Measurements from ENCODE around the gene SCLY.
"Not testable (repeated sequence)": the region's sequence is repeated elsewhere in the genome, so short reads cannot be mapped to it uniquely, and the experiment has no call there.

The SCLY gene

GRCh38 chr2:238039985-238040384, 20.8 kb upstream of the SCLY start:
- Histone ChIP-seq H3K36me3 (ENCODE audit: control insufficient read depth, insufficient read depth, low read length) (peaks cover 82% of the 10 kb centered on the region), H3K9me3 (ENCODE audit: control insufficient read depth, low read length) (no peaks in the 10 kb centered on the region)
- WGBS, 2 experiments (ENCODE audit: insufficient coverage in 2 of 2), result 93 to 98% methylated on average over 11 of the region's 11 CpGs

DNA sequence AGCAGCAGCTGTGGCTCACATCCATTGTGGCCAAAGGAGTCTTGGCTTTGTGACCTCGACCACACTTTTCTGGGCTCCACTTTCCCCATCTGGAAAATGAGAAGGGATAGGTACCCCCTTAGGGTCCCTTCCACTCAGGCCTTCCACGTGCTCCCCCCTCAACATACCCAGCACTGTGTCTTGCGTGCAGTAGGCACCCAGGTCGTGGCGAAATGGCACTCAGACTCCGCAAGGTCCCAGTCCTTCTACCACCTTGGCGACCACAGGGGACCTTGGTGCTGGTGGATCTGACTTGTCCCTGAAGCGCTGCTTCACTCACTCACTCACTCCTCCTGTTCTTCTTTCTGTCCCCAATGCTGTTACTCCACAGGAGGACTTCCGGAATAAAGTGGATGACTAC, 19.9 kb upstream of the SCLY start:
- Histone ChIP-seq H3K36me3 (ENCODE audit: control insufficient read depth, insufficient read depth, low read length) (peaks cover 79% of the 10 kb centered on the region), H3K4me1 (ENCODE audit: control insufficient read depth, insufficient read depth, low read length, poor library complexity, severe bottlenecking) (no peaks in the 10 kb centered on the region), H3K9me3 (ENCODE audit: control insufficient read depth, low read length) (no peaks in the 10 kb centered on the region), H3K27ac (ENCODE audit: low read depth, low read length, severe bottlenecking) (no peak overlapping the region), H3K4me3 (ENCODE audit: extremely low read depth, insufficient read depth, low read length, poor library complexity, severe bottlenecking) (no peak overlapping the region)
- 82 to 98% methylated on average over 8 of the region's 9 CpGs for WGBS, 2 experiments (ENCODE audit: insufficient coverage in 2 of 2)

More at GRCh38 chr2:238039985-238040384, 20.8 kb upstream of the SCLY start:
- Histone ChIP-seq H3K4me1 (ENCODE audit: control insufficient read depth, insufficient read depth, low read length, poor library complexity, severe bottlenecking) (no peaks in the 10 kb centered on the region), H3K27ac (ENCODE audit: low read depth, low read length, severe bottlenecking) (no peak overlapping the region), H3K4me3 (ENCODE audit: extremely low read depth, insufficient read depth, low read length, poor library complexity, severe bottlenecking) (no peak overlapping the region)

DNA sequence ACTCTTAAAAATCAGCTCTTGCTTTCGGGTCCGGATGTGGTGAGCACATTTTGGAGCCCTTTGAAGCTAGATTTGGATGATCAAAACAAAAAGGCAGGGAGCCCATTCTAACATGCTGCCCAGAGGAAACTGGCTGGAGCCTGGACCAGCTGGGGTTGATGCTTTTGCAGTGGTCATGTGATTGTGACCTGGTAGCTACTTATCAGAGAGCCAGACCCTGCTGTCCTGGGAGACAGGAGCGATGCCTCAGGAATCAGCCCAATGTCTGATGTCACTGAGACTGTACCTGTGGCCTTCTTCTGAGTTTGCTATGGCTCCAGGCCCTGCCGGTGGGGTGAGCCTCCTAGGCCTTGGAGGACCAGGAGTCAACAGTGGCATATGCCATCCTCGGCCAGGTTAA, 18.7 kb upstream of the SCLY start:
- Histone ChIP-seq H3K27ac (ENCODE audit: low read depth, low read length, severe bottlenecking) (no peak overlapping the region), H3K4me3 (ENCODE audit: extremely low read depth, insufficient read depth, low read length, poor library complexity, severe bottlenecking) (no peak overlapping the region), H3K9me3 (ENCODE audit: control insufficient read depth, low read length) (no peaks in the 10 kb centered on the region), H3K36me3 (ENCODE audit: control insufficient read depth, insufficient read depth, low read length) (peaks cover 76% of the 10 kb centered on the region), H3K4me1 (ENCODE audit: control insufficient read depth, insufficient read depth, low read length, poor library complexity, severe bottlenecking) (no peaks in the 10 kb centered on the region)
- WGBS, 2 experiments (ENCODE audit: insufficient coverage in 2 of 2), result 94% methylated on average over 3 to 5 of the region's 5 CpGs

GRCh38 chr2:238042849-238043584, 17.8 kb upstream of the SCLY start:
- Histone ChIP-seq H3K4me1 (ENCODE audit: control insufficient read depth, insufficient read depth, low read length, poor library complexity, severe bottlenecking) (no peaks in the 10 kb centered on the region), H3K4me3 (ENCODE audit: extremely low read depth, insufficient read depth, low read length, poor library complexity, severe bottlenecking) (no peak overlapping the region), H3K36me3 (ENCODE audit: control insufficient read depth, insufficient read depth, low read length) (peaks cover 68% of the 10 kb centered on the region), H3K27ac (ENCODE audit: low read depth, low read length, severe bottlenecking) (no peak overlapping the region), H3K9me3 (ENCODE audit: control insufficient read depth, low read length) (peaks cover 3% of the 10 kb centered on the region)
- WGBS, 2 experiments (ENCODE audit: insufficient coverage in 2 of 2), result 92 to 94% methylated on average over 3 to 4 of the region's 6 CpGs

DNA sequence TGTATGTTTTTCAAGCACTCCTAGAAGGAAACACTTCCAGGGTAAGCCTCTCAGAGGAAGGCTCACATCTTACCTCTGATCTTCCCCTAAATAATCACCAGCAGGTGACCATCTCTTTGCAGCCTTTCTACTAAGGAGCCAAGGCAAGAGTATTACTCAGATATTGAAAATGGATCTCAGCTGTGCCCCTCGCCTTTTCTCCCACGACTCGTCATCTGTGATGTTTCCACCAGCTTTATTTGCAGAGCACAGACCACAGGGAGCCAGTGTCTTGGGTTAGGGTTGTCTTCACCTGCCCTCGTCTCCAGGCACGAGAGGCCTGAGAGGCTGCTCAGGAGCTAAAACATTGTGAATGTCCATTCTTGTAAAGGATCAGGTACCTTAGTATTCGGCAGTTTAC, 16.9 kb upstream of the SCLY start:
- 98 to 100% methylated on average over 1 to 6 of the region's 6 CpGs for WGBS, 2 experiments (ENCODE audit: insufficient coverage in 2 of 2)
- H3K36me3 ChIP-seq (ENCODE audit: control insufficient read depth, insufficient read depth, low read length), result peaks cover 60% of the 10 kb centered on the region
- H3K4me1 ChIP-seq (ENCODE audit: control insufficient read depth, insufficient read depth, low read length, poor library complexity, severe bottlenecking), result no peaks in the 10 kb centered on the region
- peaks cover 9% of the 10 kb centered on the region for H3K9me3 ChIP-seq (ENCODE audit: control insufficient read depth, low read length)
- no peak overlapping the region for H3K27ac ChIP-seq (ENCODE audit: low read depth, low read length, severe bottlenecking)
- H3K4me3 ChIP-seq (ENCODE audit: extremely low read depth, insufficient read depth, low read length, poor library complexity, severe bottlenecking), result no peak overlapping the region

DNA sequence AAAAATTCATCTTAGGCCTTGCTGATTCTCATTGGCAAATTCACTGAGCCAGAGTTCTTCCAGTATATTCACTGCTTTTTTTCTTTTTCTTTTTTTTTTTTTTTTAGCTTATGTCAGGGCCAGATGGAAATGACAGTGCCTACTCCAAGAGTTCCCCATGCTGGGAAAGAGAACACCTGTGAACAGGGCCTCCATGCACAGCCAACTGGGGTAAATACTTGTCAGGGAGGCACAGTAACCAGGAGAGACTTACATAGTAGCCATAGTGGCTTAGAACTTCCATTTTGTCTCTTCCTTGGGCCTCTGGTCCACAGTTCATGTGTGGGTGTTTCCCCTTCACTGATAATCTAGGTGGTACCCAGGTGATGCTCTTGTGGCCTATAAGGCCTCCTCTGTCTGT, 15.2 kb upstream of the SCLY start:
- no peak overlapping the region for H3K27ac ChIP-seq (ENCODE audit: low read depth, low read length, severe bottlenecking)
- H3K36me3 ChIP-seq (ENCODE audit: control insufficient read depth, insufficient read depth, low read length), result peaks cover 46% of the 10 kb centered on the region
- H3K9me3 ChIP-seq (ENCODE audit: control insufficient read depth, low read length), result peaks cover 9% of the 10 kb centered on the region
- no peak overlapping the region for H3K4me3 ChIP-seq (ENCODE audit: extremely low read depth, insufficient read depth, low read length, poor library complexity, severe bottlenecking)
- no peaks in the 10 kb centered on the region for H3K4me1 ChIP-seq (ENCODE audit: control insufficient read depth, insufficient read depth, low read length, poor library complexity, severe bottlenecking)

GRCh38 chr2:238046725-238047270, 14.0 kb upstream of the SCLY start:
- WGBS, 2 experiments (ENCODE audit: insufficient coverage in 2 of 2), result 90 to 94% methylated on average over 2 of the region's 2 CpGs
- Histone ChIP-seq H3K36me3 (ENCODE audit: control insufficient read depth, insufficient read depth, low read length) (peaks cover 34% of the 10 kb centered on the region), H3K4me1 (ENCODE audit: control insufficient read depth, insufficient read depth, low read length, poor library complexity, severe bottlenecking) (no peaks in the 10 kb centered on the region), H3K27ac (ENCODE audit: low read depth, low read length, severe bottlenecking) (no peak overlapping the region), H3K9me3 (ENCODE audit: control insufficient read depth, low read length) (peaks cover 9% of the 10 kb centered on the region), H3K4me3 (ENCODE audit: extremely low read depth, insufficient read depth, low read length, poor library complexity, severe bottlenecking) (no peak overlapping the region)

DNA sequence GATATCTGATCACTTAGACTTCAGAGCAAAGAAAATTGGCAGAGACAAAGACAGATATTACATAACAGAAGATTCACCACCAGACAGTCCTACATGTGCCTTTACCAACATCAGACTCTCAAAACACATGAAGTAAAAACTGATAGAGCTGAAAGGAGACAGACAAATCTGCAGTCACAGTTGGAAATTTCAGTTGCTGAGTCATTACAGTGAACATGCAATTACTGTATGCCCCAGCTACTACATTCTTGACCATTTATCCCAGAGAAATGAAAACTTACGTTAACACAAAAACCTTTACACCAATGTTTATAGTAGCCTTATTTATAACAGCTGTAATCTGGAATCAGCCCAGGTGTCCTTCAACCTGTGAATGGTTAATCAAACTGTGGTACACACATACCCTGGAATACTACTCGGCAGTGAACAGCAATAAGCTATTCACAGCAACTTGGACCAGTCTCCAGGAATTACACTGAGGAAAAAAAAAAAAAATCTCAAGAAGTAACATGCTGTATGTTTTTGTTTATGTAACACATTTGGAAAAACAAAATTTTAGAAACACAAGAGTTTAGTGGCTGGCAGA, 7.5 kb upstream of the SCLY start:
- Histone ChIP-seq H3K36me3 (ENCODE audit: control insufficient read depth, insufficient read depth, low read length) (no peaks in the 10 kb centered on the region), H3K4me3 (ENCODE audit: extremely low read depth, insufficient read depth, low read length, poor library complexity, severe bottlenecking) (no peak overlapping the region), H3K9me3 (ENCODE audit: control insufficient read depth, low read length) (peaks cover 3% of the 10 kb centered on the region), H3K27ac (ENCODE audit: low read depth, low read length, severe bottlenecking) (no peak overlapping the region), H3K4me1 (ENCODE audit: control insufficient read depth, insufficient read depth, low read length, poor library complexity, severe bottlenecking) (no peaks in the 10 kb centered on the region)
- 100% methylated on average over 1 of the region's 2 CpGs; no CpG with 5 or more reads in 1 of the 2 experiments for WGBS, 2 experiments (ENCODE audit: insufficient coverage in 2 of 2)

DNA sequence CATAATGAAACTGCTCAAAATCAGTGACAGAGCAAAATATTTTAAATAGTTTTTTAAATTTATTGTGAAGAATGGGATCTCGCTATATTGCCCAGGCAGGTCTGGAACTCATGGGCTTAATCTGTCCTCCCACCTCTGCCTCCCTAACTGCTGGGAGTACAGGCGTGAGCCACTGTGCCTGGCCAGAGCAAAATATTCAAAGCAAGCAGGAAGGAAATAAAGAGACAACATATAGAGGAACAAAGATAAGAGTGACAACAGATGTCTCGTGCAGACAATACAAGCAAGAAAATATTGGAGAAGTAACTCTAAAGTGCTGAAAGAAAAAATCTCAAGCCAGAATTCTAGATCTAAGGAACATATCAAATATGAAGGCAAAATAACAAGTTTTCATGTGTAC, 5.0 kb upstream of the SCLY start:
- H3K4me3 ChIP-seq (ENCODE audit: extremely low read depth, insufficient read depth, low read length, poor library complexity, severe bottlenecking), result no peak overlapping the region
- no peaks in the 10 kb centered on the region for H3K9me3 ChIP-seq (ENCODE audit: control insufficient read depth, low read length)
- no peaks in the 10 kb centered on the region for H3K36me3 ChIP-seq (ENCODE audit: control insufficient read depth, insufficient read depth, low read length)
- H3K4me1 ChIP-seq (ENCODE audit: control insufficient read depth, insufficient read depth, low read length, poor library complexity, severe bottlenecking), result no peaks in the 10 kb centered on the region
- no peak overlapping the region for H3K27ac ChIP-seq (ENCODE audit: low read depth, low read length, severe bottlenecking)
- 100% methylated on average over 1 of the region's 3 CpGs for WGBS, 2 experiments (ENCODE audit: insufficient coverage in 2 of 2)

DNA sequence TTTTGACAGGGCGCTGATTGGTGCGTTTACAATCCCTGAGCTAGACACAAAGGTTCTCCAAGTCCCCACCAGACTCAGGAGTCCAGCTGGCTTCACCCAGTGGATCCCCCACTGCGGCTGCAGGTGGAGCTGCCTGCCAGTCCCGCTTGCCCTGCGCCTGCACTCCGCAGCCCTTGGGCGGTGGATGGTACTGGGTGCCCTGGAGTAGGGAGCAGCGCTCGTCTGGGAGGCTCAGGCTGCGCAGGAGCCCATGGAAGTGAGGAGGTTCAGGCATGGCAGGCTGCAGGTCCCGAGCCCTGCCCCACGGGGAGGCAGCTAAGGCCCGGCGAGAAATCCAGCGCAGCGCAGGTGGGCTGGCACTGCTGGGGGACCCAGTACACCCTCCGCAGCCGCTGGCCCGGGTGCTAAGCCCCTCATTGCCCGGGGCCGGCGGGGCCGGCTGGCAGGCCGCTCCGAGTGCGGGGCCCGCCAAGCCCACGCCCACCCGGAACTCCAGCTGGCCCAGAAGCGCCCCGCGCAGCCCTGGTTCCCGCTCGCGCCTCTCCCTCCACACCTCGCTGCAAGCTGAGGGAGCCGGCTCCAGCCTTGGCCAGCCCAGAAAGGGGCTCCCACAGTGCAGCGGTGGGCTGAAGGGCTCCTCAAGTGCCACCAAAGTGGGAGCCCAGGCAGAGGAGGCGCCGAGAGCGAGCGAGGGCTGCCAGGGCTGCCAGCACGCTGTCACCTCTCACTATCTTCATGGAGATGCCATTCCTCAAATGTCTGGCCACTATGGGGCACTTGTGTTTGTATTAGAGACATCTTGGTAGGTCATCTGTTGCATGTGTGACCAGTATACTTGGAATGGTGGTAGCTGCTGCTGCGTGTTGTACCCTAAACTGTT, 2.9 kb upstream of the SCLY start:
- not testable (repeated sequence) for H3K4me3 ChIP-seq (ENCODE audit: extremely low read depth, insufficient read depth, low read length, poor library complexity, severe bottlenecking); H3K36me3 ChIP-seq (ENCODE audit: control insufficient read depth, insufficient read depth, low read length); H3K9me3 ChIP-seq (ENCODE audit: control insufficient read depth, low read length); H3K27ac ChIP-seq (ENCODE audit: low read depth, low read length, severe bottlenecking); H3K4me1 ChIP-seq (ENCODE audit: control insufficient read depth, insufficient read depth, low read length, poor library complexity, severe bottlenecking)
- 97% methylated on average over 20 to 43 of the region's 44 CpGs for WGBS, 2 experiments (ENCODE audit: insufficient coverage in 2 of 2)
